Activated T-cell treated with anti-CD3 and anti-CD28 coated beads for 24 hours (primary cell): Measurements from ENCODE around the gene COQ7.
A peak's percentile ranks its signal among the peaks of the same experiment; 100 is the strongest.

Experiments
- DNase-seq: peaks from one replicate; pipeline ENCODE4 v3.0.0-alpha.2; 2020; ENCODE audit warnings: low read depth

COQ7 gene

GRCh38 chr16:19067349-19068236, at the start of gene COQ7:
TSS of gene COQ7 (plus strand) at chr16:19067614. CDS start at chr16:19067665, 51 bp downstream.
- peak; percentile 97 for DNase-seq

- DNase-seq: no peak
Observed at GRCh38 chr16:19020689-19021088, 46.7 kb upstream of the COQ7 start.

- DNase-seq: no peak
Observed at GRCh38 chr16:19021747-19022146, 45.7 kb upstream of the COQ7 start.

GRCh38 chr16:19027416-19027815, 40.0 kb upstream of the COQ7 start:
- DNase-seq: no peak

GRCh38 chr16:19029980-19030379, 37.4 kb upstream of the COQ7 start:
- DNase-seq: no peak

GRCh38 chr16:19031738-19032137, 35.7 kb upstream of the COQ7 start:
- DNase-seq: no peak

- no peak for DNase-seq
Observed at GRCh38 chr16:19033761-19034160, 33.7 kb upstream of the COQ7 start.

- DNase-seq: no peak
Observed at GRCh38 chr16:19040400-19040799, 27.0 kb upstream of the COQ7 start.

GRCh38 chr16:19044769-19045168, 22.6 kb upstream of the COQ7 start:
- no peak for DNase-seq

- DNase-seq: no peak
Observed at GRCh38 chr16:19046062-19046461, 21.4 kb upstream of the COQ7 start.

GRCh38 chr16:19062706-19063105, 4.7 kb upstream of the COQ7 start:
- no peak for DNase-seq

GRCh38 chr16:19066988-19067348, 446 bp upstream of the COQ7 start:
- DNase-seq: no peak

GRCh38 chr16:19068237-19068815, 912 bp downstream of the COQ7 start:
- no peak for DNase-seq

- DNase-seq: peak; percentile 36
Observed at GRCh38 chr16:19071811-19072777, 4.7 kb downstream of the COQ7 start.

GRCh38 chr16:19073344-19073743, 5.9 kb downstream of the COQ7 start:
- DNase-seq: no peak

GRCh38 chr16:19073863-19074262, 6.4 kb downstream of the COQ7 start:
- DNase-seq: no peak

GRCh38 chr16:19075511-19075910, 8.1 kb downstream of the COQ7 start:
- no peak for DNase-seq

- no peak for DNase-seq
Observed at GRCh38 chr16:19077879-19078278, 10.5 kb downstream of the COQ7 start.

GRCh38 chr16:19083670-19084069, 16.3 kb downstream of the COQ7 start:
- DNase-seq: no peak

GRCh38 chr16:19084139-19084538, 16.7 kb downstream of the COQ7 start:
- no peak for DNase-seq

GRCh38 chr16:19084879-19085278, 17.5 kb downstream of the COQ7 start:
- DNase-seq: no peak

- no peak for DNase-seq
Observed at GRCh38 chr16:19085679-19086200, 18.3 kb downstream of the COQ7 start.
